K562 (cell line): ENCODE results near the gene CFAP126. TPM values are rescaled to one million over a fixed set of nuclear protein-coding genes. Genes with fewer than 3 reads are reported as not detected.

Experiments used
- CBX3 ChIP-seq, 2 experiments: IDR thresholded peaks; 1 replicate in 1 of 2; 2 replicates in 1 of 2; pipeline ENCODE4 v1.6.1; 2012; ENCODE audit warnings: inconsistent platforms in 2 of 2, low read length in 2 of 2, borderline replicate concordance in 1 of 2, control low read depth in 1 of 2
- DACH1 ChIP-seq: fragments of 450-650 bp; IDR thresholded peaks from 2 replicates; pipeline ENCODE4 v1.6.1; 2018; ENCODE audit not compliant: partially characterized antibody
- E2F3 ChIP-seq: fragments of 250-450 bp; sonication (Bioruptor Pico); IDR thresholded peaks from 2 replicates; pipeline ENCODE4 v1.4.0; 2020; ENCODE audit warnings: mild to moderate bottlenecking
- E2F5 ChIP-seq: sonication (generic); formaldehyde crosslinking; IDR thresholded peaks from 2 replicates; pipeline ENCODE4 v1.8.0; 2022; ENCODE audit warnings: mild to moderate bottlenecking, missing genetic modification reagents
- ELK3 ChIP-seq: fragments of 450-650 bp; formaldehyde crosslinking; IDR thresholded peaks from 2 replicates; pipeline ENCODE4 v1.4.0; 2020; ENCODE audit warnings: mild to moderate bottlenecking
- GATAD2A ChIP-seq: fragments of 450-650 bp; IDR thresholded peaks from 2 replicates; pipeline ENCODE4 v1.6.1; 2017
- NBN ChIP-seq: fragments of 450-650 bp; IDR thresholded peaks from 2 replicates; pipeline ENCODE4 v1.6.1; 2016; ENCODE audit warnings: low read depth, mild to moderate bottlenecking
- NFE2L1 ChIP-seq: fragments of 450-650 bp; IDR thresholded peaks from 2 replicates; pipeline ENCODE4 v1.6.1; 2016; ENCODE audit warnings: missing genetic modification characterization, low read depth, mild to moderate bottlenecking, missing compliant biosample characterization, moderate library complexity, borderline replicate concordance
- PPARD ChIP-seq: fragments of 250-450 bp; sonication (Bioruptor Pico); IDR thresholded peaks from 2 replicates; pipeline ENCODE4 v1.8.0; 2022; ENCODE audit warnings: inconsistent platforms, mild to moderate bottlenecking, moderate library complexity
- RHOXF2B ChIP-seq: fragments of 250-450 bp; sonication (Bioruptor Pico); conservative IDR thresholded peaks from 2 replicates; pipeline ENCODE4 v1.5.1; 2021
- SMAD2 ChIP-seq: fragments of 150-350 bp; IDR thresholded peaks from 2 replicates; pipeline ENCODE4 v1.6.1; 2014; ENCODE audit warnings: low read depth, mild to moderate bottlenecking, low read length
- TARDBP ChIP-seq: fragments of 450-650 bp; IDR thresholded peaks from 2 replicates; pipeline ENCODE4 v1.6.1; 2016
- ZBED1 ChIP-seq: IDR thresholded peaks from 2 replicates; pipeline ENCODE4 v1.6.1; 2014
- ZNF717 ChIP-seq: fragments of 250-450 bp; sonication (Bioruptor Pico); IDR thresholded peaks from 2 replicates; pipeline ENCODE4 v1.5.0; 2021
- ZSCAN32 ChIP-seq: fragments of 450-650 bp; formaldehyde crosslinking; IDR thresholded peaks from 2 replicates; pipeline ENCODE4 v1.4.0; 2020; ENCODE audit warnings: mild to moderate bottlenecking, moderate library complexity
- polyA plus RNA-seq, 8 experiments: library from polyadenylated mRNA; depleted of rRNA in 4 of 8; stranded (reverse) in 5 of 8; unstranded in 3 of 8; fragments of >200 nt; fragmentation: Nextera tagmentation in 2 of 8; fragmentation: Illumina TruSeq in 1 of 8; extraction: Ambion mirVana in 2 of 8; extraction: Trizol in 1 of 8; gene quantifications; 2 replicates each; pipeline versions ENCODE4 v1.2.1 to v1.2.3, GENCODE V29; 2011 to 2014; ENCODE audit warnings: inconsistent platforms in 1 of 8, missing spikeins in 1 of 8
- total RNA-seq, 7 experiments: library from RNA; depleted of rRNA in 6 of 7; stranded (reverse); fragments of >200 nt in 6 of 7; fragmentation: Illumina TruSeq in 2 of 7; extraction: Trizol in 2 of 7; gene quantifications; 2 replicates each; pipeline versions ENCODE4 v1.2.1 to v1.2.3, GENCODE V29; 2011 to 2021; ENCODE audit warnings: low replicate concordance in 1 of 7
- TF ChIP-seq, protein P1 (sequence below): fragments of 250-450 bp; sonication (Bioruptor Pico); IDR thresholded peaks from 2 replicates; pipeline ENCODE4 v1.4.0; 2020; ENCODE audit warnings: mild to moderate bottlenecking, moderate library complexity
- TF ChIP-seq, protein P2 (sequence below): fragments of 450-650 bp; IDR thresholded peaks from 2 replicates; pipeline ENCODE4 v1.6.1; 2018; ENCODE audit warnings: mild to moderate bottlenecking, low read depth; ENCODE audit not compliant: partially characterized antibody
- TF ChIP-seq, protein P3 (sequence below): fragments of 450-650 bp; IDR thresholded peaks from 2 replicates; pipeline ENCODE4 v1.7.1; 2018; ENCODE audit warnings: mild to moderate bottlenecking, low read depth; ENCODE audit not compliant: partially characterized antibody
- TF ChIP-seq, protein P4 (sequence below): fragments of 450-650 bp; conservative IDR thresholded peaks from 2 replicates; pipeline ENCODE4 v1.6.1; 2016; ENCODE audit warnings: missing genetic modification characterization, low read depth, mild to moderate bottlenecking, control low read depth, missing compliant biosample characterization

Gene CFAP126
- total and polyA plus RNA-seq, 9 of the 15 experiments (the other 6 are each of a cell fraction or from before 2014, with no cell fraction given), result not detected

GRCh38 chr1:161389691-161390558, 22.2 kb upstream of the CFAP126 start (continued):
- TF ChIP-seq, protein P1, sequence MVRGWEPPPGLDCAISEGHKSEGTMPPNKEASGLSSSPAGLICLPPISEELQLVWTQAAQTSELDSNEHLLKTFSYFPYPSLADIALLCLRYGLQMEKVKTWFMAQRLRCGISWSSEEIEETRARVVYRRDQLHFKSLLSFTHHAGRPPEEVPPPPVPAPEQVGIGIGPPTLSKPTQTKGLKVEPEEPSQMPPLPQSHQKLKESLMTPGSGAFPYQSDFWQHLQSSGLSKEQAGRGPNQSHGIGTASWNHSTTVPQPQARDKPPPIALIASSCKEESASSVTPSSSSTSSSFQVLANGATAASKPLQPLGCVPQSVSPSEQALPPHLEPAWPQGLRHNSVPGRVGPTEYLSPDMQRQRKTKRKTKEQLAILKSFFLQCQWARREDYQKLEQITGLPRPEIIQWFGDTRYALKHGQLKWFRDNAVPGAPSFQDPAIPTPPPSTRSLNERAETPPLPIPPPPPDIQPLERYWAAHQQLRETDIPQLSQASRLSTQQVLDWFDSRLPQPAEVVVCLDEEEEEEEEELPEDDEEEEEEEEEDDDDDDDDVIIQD (CRISPR knock-in tag), result no peak
- no peak for TF ChIP-seq RHOXF2B (CRISPR knock-in tag)
- peak; percentile 86 for TF ChIP-seq DACH1
- no peak for TF ChIP-seq NFE2L1 (tag)
- TF ChIP-seq GATAD2A, result peak; percentile 40; the same call in 1 of the 2 replicates
- TF ChIP-seq, protein P2, sequence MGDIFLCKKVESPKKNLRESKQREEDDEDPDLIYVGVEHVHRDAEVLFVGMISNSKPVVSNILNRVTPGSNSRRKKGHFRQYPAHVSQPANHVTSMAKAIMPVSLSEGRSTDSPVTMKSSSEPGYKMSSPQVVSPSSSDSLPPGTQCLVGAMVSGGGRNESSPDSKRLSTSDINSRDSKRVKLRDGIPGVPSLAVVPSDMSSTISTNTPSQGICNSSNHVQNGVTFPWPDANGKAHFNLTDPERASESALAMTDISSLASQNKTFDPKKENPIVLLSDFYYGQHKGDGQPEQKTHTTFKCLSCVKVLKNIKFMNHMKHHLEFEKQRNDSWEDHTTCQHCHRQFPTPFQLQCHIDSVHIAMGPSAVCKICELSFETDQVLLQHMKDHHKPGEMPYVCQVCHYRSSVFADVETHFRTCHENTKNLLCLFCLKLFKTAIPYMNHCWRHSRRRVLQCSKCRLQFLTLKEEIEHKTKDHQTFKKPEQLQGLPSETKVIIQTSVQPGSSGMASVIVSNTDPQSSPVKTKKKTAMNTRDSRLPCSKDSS, result no peak
- no peak for TF ChIP-seq ZNF717 (CRISPR knock-in tag)
- TF ChIP-seq E2F5 (CRISPR knock-in tag), result no peak
- TF ChIP-seq, protein P3, sequence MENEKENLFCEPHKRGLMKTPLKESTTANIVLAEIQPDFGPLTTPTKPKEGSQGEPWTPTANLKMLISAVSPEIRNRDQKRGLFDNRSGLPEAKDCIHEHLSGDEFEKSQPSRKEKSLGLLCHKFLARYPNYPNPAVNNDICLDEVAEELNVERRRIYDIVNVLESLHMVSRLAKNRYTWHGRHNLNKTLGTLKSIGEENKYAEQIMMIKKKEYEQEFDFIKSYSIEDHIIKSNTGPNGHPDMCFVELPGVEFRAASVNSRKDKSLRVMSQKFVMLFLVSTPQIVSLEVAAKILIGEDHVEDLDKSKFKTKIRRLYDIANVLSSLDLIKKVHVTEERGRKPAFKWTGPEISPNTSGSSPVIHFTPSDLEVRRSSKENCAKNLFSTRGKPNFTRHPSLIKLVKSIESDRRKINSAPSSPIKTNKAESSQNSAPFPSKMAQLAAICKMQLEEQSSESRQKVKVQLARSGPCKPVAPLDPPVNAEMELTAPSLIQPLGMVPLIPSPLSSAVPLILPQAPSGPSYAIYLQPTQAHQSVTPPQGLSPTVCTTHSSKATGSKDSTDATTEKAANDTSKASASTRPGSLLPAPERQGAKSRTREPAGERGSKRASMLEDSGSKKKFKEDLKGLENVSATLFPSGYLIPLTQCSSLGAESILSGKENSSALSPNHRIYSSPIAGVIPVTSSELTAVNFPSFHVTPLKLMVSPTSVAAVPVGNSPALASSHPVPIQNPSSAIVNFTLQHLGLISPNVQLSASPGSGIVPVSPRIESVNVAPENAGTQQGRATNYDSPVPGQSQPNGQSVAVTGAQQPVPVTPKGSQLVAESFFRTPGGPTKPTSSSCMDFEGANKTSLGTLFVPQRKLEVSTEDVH, result no peak
- TF ChIP-seq ELK3 (CRISPR knock-in tag), result no peak
- TF ChIP-seq PPARD (CRISPR knock-in tag), result no peak
- TF ChIP-seq ZBED1, result no peak
- TF ChIP-seq SMAD2, result no peak
- TF ChIP-seq CBX3 (IDR thresholded peaks at IDR 0.05; ENCODE audit: borderline replicate concordance in 1 of 2, low read length in 2 of 2), result 0 out of 3 replicates have a peak, but pooled peaks of 1 of the 2 experiments have one; percentile 48
- TF ChIP-seq, protein P4, sequence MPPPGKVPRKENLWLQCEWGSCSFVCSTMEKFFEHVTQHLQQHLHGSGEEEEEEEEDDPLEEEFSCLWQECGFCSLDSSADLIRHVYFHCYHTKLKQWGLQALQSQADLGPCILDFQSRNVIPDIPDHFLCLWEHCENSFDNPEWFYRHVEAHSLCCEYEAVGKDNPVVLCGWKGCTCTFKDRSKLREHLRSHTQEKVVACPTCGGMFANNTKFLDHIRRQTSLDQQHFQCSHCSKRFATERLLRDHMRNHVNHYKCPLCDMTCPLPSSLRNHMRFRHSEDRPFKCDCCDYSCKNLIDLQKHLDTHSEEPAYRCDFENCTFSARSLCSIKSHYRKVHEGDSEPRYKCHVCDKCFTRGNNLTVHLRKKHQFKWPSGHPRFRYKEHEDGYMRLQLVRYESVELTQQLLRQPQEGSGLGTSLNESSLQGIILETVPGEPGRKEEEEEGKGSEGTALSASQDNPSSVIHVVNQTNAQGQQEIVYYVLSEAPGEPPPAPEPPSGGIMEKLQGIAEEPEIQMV (tag), result no peak
- peak; percentile 80 for TF ChIP-seq NBN
- peak; percentile 76 for TF ChIP-seq E2F3
- peak; percentile 69; the same call in 1 of the 2 replicates for TF ChIP-seq TARDBP
- no peak for TF ChIP-seq ZSCAN32 (CRISPR knock-in tag)
